HG03108 (cell line): ENCODE measurements around the gene ACSS1.
"Not testable (repeated sequence)": the region's sequence is repeated elsewhere in the genome, so short reads cannot be mapped to it uniquely, and the experiment has no call there.

Source experiments
- ATAC-seq: cut with Tn5 transposase; IDR thresholded peaks from one replicate; pipeline ENCODE4 v1.9.1; 2021; ENCODE audit warnings: moderate library complexity; ENCODE audit not compliant: unreplicated experiment

Gene ACSS1

GRCh38 chr20:25014816-25015215 lies 43.1 kb downstream of the ACSS1 start:
- no peak for ATAC-seq

GRCh38 chr20:25013478-25014380 lies 44.2 kb downstream of the ACSS1 start:
- ATAC-seq, result no peak

GRCh38 chr20:25012616-25013189 lies 45.2 kb downstream of the ACSS1 start:
- ATAC-seq, result no peak

DNA sequence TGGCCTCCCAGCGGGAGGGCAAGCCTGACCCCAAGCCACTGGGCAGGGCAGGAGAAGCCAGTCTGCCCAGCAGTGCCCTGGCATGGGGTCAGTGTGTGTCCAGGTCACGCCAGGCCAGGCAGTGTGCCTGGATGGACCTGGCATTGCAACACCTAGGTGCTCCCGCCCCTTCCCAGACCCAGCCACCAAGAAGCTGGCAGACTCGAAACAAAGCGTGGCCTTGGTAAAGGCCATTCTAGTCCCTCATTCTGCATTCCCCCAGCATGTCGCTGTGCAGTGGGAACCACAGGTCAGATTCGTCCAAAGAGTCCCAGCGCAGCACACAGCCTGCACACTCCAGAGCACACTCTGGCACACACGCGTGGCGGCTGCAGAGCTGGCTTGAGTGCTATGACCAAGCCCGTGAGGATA lies 46.1 kb downstream of the ACSS1 start:
- ATAC-seq, result no peak

- no peak for ATAC-seq
These were observed 46.7 kb downstream of the ACSS1 start for GRCh38 chr20:25011261-25011660.

DNA sequence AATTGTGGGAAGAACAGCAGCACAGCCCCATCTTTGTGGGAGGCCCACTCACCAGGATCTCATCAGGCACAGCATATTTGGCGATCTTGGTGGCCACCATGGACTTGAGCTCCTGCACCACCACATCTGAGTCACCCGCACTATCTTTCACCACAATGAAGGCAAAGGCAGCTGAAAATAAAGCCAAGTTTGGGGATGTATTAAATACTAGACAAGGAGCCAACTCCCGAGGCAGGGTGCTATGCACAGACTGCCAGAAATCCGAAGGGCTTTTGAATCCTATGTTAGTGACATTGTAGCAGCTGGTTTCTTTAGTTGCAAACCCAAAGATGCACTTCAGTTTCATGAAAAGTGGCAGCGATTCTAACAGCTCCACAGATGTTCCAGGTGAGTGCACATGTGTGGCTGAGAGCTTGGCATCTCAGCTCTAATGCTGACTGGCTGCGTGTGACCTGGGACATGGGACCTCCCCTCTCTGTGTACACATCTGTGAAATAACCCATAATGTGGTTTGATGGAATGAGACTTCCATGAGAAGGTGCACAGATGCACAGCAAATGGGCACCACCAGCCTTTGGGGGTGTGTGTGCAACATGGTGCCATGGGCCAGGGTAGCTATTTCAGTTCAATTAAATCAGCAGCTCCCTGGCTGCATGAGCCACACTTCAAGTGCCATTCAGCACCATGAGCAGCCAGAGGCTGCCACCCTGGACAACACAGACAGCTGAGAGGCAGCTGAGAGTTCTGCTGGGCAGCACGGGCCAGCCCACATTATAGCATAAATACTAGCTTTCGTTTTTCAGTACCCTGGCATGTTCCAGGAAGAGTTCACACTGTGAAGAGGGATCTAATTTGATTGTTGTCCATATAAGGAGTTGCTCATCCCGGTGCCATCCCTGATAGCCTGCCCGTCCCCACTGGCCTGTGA lies 48.5 kb downstream of the ACSS1 start:
- no peak for ATAC-seq

GRCh38 chr20:25008388-25009217 lies 49.3 kb downstream of the ACSS1 start:
- no peak for ATAC-seq

DNA sequence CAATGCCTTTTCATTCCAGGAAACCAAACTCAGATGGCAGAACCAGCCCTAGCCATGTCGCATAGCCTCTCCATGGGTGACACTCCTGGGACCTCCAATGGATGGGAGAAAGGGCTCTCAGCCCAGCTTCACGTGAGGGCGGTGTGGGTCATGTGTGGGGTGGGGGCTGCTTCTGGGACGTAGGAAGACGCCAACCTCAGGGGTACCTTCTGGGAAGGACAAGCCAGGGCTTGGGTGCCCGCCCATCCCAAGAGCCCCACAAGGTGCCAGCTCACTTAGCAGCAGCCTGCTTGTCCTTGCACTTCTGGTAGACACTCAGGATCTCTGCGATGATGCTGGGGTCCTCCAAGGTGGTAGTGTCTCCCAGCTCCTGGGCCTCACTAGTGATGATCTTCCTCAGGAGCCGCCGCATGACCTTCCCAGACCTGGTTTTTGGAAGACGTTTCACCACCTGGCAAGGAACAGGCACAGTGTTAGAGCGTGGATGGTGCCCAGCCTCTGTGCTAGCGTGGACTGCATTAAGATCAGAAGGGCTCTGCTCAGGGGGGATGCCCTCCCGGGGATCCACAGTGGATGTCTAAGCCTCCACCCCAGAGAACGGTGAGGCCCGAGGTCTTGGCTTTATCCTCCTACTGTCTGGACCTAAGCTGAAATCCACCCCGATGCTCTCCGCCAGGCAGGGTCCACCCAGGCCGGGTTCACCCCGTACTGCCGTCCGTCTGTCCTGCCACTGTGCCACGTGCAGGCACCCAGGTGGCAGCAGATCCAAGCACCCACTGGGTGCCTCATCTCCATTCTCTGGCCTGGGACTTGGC lies 50.2 kb downstream of the ACSS1 start:
- no peak for ATAC-seq

GRCh38 chr20:25006431-25007167 lies 51.3 kb downstream of the ACSS1 start:
- no peak for ATAC-seq

DNA sequence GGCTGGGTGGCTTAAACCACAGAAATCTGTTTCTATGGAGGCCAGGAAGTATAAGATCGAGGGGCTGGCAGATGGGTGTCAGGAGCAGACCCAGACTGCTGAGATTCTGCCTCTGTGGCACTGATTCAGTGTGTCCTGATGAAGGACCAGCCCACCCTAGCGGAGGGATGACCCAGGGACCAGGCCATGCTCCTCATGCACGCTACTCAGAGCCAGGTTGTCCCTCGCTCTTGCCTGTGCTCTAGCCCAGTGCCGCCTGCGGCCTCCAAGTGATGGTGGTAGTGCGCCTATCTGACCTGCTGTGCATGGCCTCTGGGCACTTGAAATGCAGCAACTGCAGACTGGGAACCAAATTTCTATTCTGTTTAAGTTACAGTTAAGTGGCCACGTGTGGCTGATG lies 52.3 kb downstream of the ACSS1 start:
- no peak for ATAC-seq

GRCh38 chr20:25005220-25005619 lies 52.7 kb downstream of the ACSS1 start:
- no peak for ATAC-seq

DNA sequence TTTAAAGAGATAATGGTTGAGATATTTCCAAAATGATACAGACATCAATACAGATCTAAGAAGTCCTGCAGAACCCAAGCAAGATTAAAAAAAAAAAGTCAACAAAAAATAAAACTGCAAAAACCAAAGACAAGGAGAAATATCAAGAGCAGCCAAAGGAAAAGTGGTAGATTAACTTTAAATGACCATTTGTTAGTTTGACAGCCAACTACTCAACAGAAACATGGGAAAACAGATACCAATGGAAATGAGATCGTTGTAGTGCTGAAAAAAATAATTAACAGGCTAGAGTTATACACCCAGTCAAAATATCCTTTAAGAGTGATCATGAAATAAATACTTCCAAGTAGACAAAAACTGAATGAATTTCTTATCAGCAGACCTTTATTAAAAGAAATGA lies 54.9 kb downstream of the ACSS1 start:
- ATAC-seq, result no peak

DNA sequence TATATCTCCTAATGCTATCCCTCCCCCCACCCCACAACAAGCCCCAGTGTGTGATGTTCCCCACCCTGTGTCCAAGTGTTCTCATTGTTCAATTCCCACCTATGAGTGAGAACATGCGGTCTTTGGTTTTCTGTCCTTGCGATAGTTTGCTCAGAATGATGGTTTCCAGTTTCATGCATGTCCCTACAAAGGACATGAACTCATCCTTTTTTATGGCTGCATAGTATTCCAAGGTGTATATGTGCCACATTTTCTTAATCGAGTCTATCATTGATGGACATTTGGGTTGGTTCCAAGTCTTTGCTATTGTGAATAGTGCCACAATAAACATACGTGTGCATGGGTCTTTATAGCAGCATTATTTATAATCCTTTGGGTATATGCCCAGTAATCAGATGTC lies 56.6 kb downstream of the ACSS1 start:
- ATAC-seq, result not testable (repeated sequence)

DNA sequence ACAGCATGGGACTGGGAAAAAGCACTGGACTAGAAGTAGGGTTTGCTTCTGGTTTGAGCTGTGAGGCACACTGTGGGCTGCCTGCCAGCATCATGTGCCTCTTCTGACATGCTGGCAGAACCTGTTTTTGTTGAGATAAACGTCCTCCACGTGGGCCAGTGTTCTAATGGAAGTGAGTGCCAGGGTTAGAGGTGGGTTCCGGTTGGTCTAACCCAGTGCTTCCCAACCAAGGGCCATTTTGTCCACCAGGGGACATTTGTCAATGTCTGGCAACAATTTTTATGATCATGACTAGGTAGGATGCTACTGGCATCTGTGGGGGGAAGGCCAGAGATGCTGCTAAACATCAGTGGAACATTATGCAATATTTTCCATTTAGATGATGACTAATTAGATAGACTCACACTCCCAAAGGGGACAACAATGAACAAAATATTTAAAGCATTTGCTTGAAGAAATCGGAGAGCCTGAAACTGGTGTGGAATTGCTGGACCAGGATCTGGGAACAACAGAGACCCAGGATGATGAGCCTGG lies 57.6 kb downstream of the ACSS1 start:
- no peak for ATAC-seq

DNA sequence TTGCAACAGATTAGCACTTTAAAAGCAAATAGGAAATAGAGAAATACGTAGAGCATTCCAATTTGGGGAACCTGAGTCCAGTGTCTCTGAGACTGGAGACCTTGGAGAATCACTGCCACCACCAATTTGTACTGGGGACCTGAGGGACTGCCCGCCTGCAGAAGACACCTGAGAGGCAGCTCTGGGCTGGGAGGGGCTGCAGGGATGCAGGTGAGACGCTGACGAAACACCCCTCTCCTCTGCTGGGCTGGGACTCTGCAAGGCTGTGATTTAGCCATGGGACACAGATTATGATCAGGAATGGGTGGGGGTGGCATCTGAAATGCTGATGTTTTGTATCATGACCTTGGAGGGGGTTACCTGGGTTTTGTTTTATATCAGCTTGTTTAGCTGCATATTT lies 58.4 kb downstream of the ACSS1 start:
- ATAC-seq, result no peak

DNA sequence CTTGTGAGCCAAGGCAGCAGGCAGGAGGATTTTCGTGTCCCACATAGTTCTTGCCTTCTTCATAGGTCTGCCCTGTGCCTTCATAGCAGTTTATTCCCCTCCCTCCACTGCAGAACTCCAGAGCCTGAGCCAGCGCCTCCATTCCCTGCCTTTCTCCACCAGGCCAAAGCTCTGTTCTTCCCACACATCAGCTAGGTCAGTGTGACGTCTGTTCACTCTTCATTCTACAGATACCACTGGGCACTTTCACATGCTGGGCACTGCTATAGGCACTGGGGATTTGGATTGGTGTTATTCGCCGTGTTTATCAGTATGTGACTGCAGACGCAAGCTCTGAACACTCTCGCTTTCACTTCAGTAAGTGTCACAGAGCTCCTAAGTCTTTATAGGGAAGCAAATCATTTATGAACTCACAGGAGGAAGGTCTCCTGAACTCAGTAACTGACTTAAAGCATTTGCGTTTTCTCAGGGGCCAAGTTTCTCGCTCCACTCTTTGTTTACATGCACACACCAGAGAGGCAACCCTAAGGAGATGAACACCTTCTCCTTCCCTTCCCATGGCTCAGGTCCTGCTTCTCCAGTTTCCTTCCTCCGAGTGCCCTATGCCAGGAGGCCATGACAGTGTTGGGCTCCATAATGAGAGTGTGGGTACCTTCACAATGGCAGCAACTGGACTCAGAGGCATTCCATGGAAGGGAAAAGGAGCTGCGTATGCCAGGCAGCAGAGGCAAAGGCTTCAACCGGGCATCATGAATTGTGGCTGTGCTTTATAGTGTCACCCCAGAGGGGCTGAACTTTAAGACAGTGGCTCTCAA lies 59.1 kb downstream of the ACSS1 start:
- no peak for ATAC-seq

DNA sequence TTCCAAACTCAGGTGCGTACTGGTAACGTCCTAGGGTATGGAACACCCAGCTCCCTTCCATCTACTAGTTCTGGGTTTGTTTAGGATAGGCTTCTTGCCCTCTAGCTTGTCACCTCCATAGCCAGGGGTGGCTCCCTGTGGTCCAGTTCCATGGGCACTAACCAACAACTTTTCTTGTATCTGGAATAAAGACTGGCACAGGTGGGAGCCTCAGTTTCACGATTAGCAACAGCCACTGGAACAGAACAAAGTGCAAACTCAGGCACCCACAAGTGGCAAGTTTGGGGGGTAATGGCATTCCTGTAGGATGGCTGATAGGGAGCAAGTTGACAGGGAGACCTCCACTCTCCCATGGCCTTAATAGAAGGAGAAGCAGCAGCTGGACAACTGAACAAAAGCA lies 59.8 kb downstream of the ACSS1 start:
- no peak for ATAC-seq
